ENCODE data around the gene UBAP2L.

DNA sequence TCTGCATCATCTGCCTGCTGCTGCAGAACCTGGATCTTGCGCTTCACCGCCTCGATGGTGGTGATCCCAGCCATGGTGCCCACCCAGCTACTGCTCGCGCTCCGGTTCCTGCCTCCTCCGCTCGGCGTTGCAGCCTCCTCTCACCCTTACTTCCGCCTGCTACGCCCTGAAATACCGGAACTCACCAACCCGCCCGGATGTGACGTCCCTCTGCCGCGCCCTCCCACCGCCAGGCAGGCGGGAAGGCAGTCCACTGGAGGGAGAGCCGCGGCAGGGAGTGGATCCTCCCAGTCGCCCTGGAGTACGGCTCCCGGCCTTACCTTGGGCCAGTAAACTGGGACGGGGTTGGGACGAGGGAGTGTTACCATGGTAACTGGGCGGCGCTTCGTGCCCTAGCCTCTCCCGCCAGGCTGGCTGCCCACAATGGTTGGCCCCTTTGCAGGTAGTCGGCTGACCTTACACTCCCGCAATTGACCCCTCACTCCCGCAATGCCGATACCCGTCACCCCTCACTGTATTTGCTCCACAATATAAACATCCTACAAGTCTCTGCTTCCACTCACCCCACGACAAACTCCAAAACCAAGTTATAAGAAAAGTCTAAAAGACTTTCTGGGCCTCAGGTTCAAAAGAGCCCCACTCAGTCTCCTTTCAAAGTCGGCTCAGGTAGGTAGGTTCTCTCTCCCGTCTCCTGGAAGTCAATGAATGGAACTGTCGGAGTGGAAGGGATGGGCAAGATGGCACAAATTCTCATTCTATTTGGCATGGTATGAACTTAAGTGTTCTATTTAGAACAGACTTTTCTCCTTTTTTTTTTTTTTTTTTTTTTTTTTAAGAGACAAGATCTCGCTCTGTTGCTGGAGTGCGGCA lies 37.5 kb upstream of the UBAP2L start:
- TF ChIP-seq, protein P1, sequence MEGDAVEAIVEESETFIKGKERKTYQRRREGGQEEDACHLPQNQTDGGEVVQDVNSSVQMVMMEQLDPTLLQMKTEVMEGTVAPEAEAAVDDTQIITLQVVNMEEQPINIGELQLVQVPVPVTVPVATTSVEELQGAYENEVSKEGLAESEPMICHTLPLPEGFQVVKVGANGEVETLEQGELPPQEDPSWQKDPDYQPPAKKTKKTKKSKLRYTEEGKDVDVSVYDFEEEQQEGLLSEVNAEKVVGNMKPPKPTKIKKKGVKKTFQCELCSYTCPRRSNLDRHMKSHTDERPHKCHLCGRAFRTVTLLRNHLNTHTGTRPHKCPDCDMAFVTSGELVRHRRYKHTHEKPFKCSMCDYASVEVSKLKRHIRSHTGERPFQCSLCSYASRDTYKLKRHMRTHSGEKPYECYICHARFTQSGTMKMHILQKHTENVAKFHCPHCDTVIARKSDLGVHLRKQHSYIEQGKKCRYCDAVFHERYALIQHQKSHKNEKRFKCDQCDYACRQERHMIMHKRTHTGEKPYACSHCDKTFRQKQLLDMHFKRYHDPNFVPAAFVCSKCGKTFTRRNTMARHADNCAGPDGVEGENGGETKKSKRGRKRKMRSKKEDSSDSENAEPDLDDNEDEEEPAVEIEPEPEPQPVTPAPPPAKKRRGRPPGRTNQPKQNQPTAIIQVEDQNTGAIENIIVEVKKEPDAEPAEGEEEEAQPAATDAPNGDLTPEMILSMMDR (conservative IDR thresholded peaks at IDR 0.05; ENCODE audit: low read length): no peak
- no peak for TF ChIP-seq EZH2phosphoT487 (IDR thresholded peaks at IDR 0.05; ENCODE audit: borderline replicate concordance)
